GM18870 (cell line): Measurements from ENCODE around the gene NPM1.

Source experiments
- ATAC-seq: cut with Tn5 transposase; IDR thresholded peaks from one replicate; pipeline ENCODE4 v1.9.1; 2021; ENCODE audit warnings: moderate library complexity; ENCODE audit not compliant: unreplicated experiment

Gene NPM1

GRCh38 chr5:171447226-171447625 lies 59.6 kb downstream of the NPM1 start:
- ATAC-seq, result no peak

- ATAC-seq, result no peak
Observed at GRCh38 chr5:171449426-171449825, 61.8 kb downstream of the NPM1 start.

- no peak for ATAC-seq
Observed at GRCh38 chr5:171450423-171451331, 63.0 kb downstream of the NPM1 start.

- ATAC-seq, result no peak
Observed at GRCh38 chr5:171451421-171451820, 63.8 kb downstream of the NPM1 start.

- ATAC-seq, result no peak
Observed at GRCh38 chr5:171453056-171453725, 65.5 kb downstream of the NPM1 start.

GRCh38 chr5:171453988-171454387 lies 66.3 kb downstream of the NPM1 start:
- no peak for ATAC-seq

GRCh38 chr5:171454549-171454948 lies 66.9 kb downstream of the NPM1 start:
- no peak for ATAC-seq

GRCh38 chr5:171455522-171455921 lies 67.9 kb downstream of the NPM1 start:
- no peak for ATAC-seq

GRCh38 chr5:171457208-171457981 lies 69.7 kb downstream of the NPM1 start:
- no peak for ATAC-seq

GRCh38 chr5:171459839-171460238 lies 72.2 kb downstream of the NPM1 start:
- no peak for ATAC-seq
